Measurements from ENCODE around the gene CD300H.

DNA sequence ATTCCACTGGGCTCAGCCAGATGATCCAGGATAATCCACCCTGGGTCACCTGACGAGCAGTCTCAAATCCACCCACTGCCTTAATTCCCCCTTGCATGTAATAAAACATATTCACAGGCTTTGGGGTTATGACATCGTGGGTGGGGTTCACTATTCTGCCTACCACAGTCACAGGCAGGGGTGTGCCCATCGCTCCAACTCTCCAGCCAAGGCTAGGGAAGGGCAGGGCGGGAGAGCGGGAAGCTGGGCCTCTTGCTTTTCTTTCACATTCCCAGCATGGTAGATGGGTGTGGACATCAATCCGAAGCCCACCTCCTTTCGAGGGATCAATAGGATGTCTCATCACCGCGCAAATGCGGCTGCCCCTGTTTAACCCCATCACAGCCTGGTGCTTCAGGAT lies 37.5 kb upstream of the CD300H start:
- TF ChIP-seq, protein P1, sequence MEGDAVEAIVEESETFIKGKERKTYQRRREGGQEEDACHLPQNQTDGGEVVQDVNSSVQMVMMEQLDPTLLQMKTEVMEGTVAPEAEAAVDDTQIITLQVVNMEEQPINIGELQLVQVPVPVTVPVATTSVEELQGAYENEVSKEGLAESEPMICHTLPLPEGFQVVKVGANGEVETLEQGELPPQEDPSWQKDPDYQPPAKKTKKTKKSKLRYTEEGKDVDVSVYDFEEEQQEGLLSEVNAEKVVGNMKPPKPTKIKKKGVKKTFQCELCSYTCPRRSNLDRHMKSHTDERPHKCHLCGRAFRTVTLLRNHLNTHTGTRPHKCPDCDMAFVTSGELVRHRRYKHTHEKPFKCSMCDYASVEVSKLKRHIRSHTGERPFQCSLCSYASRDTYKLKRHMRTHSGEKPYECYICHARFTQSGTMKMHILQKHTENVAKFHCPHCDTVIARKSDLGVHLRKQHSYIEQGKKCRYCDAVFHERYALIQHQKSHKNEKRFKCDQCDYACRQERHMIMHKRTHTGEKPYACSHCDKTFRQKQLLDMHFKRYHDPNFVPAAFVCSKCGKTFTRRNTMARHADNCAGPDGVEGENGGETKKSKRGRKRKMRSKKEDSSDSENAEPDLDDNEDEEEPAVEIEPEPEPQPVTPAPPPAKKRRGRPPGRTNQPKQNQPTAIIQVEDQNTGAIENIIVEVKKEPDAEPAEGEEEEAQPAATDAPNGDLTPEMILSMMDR (IDR thresholded peaks at IDR 0.05), result no peak
- TF ChIP-seq POLR2A (IDR thresholded peaks at IDR 0.05; ENCODE audit: low read depth) (no peak), POLR2AphosphoS5 (IDR thresholded peaks at IDR 0.05) (no peak)
